WTC11 (cell line): ENCODE measurements around the gene MYL10.

Source experiments
- CREM ChIP-seq: sonication (generic); formaldehyde crosslinking; IDR thresholded peaks from 2 replicates; pipeline ENCODE4 v1.8.1; 2022; ENCODE audit warnings: mild to moderate bottlenecking, missing genetic modification reagents, moderate library complexity
- HMGA2 ChIP-seq: fragments of 250-450 bp; sonication (Bioruptor Pico); IDR thresholded peaks from 2 replicates; pipeline ENCODE4 v1.4.0; 2021; ENCODE audit warnings: mild to moderate bottlenecking, moderate library complexity
- TF ChIP-seq, protein P1 (sequence below): fragments of 200-600 bp; IDR thresholded peaks from 2 replicates; pipeline ENCODE4 v1.8.0; 2022; ENCODE audit warnings: antibody characterized with exemption

DNA sequence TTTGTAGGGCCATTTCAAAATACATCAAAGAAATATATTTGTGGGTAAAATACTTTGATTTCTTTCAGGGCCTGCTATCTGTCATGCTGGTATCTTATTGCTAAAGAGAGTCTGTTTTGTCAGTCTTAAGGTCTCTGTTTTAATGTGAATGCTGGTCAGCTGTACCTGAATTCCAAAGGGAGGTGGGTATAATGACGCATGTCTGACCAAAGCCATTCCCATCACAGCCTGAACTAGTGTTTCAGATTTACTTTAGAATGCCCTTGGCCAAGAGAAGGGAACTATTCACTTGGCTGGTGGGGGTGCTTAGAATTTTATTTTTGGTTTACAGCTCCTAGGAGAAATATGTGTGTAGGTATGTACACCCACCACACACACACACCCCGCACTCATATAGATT lies 30.6 kb upstream of the MYL10 start:
- TF ChIP-seq HMGA2 (CRISPR knock-in tag): no peak
- TF ChIP-seq, protein P1, sequence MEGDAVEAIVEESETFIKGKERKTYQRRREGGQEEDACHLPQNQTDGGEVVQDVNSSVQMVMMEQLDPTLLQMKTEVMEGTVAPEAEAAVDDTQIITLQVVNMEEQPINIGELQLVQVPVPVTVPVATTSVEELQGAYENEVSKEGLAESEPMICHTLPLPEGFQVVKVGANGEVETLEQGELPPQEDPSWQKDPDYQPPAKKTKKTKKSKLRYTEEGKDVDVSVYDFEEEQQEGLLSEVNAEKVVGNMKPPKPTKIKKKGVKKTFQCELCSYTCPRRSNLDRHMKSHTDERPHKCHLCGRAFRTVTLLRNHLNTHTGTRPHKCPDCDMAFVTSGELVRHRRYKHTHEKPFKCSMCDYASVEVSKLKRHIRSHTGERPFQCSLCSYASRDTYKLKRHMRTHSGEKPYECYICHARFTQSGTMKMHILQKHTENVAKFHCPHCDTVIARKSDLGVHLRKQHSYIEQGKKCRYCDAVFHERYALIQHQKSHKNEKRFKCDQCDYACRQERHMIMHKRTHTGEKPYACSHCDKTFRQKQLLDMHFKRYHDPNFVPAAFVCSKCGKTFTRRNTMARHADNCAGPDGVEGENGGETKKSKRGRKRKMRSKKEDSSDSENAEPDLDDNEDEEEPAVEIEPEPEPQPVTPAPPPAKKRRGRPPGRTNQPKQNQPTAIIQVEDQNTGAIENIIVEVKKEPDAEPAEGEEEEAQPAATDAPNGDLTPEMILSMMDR: no peak
- TF ChIP-seq CREM (CRISPR knock-in tag): no peak
